Measurements from ENCODE around the gene SPEG.
"Not testable (repeated sequence)": the region's sequence is repeated elsewhere in the genome, so short reads cannot be mapped to it uniquely, and the experiment has no call there.

SPEG gene

DNA sequence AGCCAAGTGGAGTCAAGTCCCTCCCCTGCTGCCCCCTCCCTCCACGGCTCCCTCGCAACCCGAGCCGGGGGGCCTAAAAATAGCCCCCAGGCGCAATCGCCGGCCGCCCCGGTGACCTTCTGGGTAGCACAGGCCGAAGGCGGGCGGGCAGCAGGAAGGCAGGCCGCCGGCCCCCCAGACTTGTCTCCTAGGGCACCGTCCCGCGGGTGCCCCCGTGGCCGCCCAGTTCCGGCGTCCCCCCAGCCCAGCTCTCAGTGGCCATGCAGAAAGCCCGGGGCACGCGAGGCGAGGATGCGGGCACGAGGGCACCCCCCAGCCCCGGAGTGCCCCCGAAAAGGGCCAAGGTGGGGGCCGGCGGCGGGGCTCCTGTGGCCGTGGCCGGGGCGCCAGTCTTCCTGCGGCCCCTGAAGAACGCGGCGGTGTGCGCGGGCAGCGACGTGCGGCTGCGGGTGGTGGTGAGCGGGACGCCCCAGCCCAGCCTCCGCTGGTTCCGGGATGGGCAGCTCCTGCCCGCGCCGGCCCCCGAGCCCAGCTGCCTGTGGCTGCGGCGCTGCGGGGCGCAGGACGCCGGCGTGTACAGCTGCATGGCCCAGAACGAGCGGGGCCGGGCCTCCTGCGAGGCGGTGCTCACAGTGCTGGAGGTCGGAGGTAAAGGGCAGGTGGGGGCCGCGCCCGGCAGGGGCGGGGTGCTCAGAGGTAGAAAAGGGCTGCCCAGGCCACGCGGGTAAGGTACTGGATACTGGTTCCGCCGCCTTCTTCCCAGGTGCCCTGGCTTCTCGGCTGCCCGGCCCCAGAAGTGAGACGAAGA is at the start of gene SPEG:
Gene SPEG (plus strand): TSS at position 126 of the 808 bp plus-strand sequence. CDS start 135 bp downstream, at position 261.
- no peak for DNase-seq

DNA sequence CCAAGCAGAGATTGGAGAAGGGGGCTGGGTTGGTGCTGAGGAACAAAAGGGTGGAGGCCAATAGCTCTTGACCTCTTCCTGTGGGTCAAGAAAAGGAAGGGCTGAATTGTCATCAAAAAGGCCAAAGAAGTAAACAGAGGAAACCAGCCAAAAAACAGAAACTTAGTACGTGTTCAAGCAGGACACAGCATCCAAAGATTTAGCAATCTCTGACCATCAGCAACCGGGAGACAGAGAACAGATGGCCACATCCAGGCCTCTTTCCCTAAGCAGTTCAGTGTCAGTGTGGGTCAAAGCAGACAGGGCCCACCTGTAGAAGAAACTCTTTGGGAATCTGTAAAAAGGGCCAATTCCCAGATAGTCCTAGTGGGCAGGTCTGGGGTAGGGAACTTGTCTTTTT is 49.8 kb upstream of the SPEG start:
- no peak for DNase-seq

GRCh38 chr2:219385958-219386520 is 48.6 kb upstream of the SPEG start:
- DNase-seq: no peak

GRCh38 chr2:219386532-219387280 is 47.9 kb upstream of the SPEG start:
- peak; percentile 16 for DNase-seq

DNA sequence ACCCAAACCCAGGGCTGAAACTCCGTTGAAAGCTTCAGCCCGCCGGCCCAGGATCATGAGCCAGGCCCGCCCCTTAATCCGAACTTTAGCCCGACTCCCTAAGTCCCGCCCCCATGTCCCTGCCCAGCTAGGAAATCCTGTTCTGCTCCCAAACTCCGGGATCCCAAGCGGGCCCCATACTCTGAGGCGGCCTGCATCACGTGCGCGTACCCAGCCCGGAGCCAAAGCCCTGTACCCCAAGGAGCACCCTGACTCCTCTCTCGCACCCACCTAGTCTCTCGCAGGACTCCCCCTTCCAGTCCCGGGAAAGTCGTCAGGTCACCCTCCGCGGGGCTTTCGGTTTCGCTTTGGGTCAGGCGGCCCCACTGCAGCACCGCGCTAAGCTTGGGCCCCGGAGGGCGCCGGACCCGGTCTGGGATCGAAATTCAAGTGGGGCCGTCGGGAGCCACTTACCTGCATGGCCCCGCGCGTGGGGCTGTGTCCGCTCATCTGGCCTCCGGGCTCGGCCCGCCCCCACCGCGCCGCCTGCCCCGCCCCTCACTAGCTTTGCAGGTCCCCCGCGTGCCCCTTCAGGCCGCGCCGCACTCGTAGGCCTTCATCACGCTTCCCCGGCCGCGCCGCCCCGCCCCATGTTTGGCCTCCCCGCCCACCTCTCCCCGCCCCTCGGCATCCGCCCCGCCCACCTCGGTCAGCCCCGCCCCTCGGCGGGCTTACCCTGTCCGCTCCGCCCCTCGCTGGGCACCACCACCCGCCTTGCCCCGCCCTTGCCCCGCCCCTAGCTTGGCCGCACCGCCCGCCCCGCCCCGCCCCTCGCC is 47.1 kb upstream of the SPEG start, which contains the start of gene DNPEP:
Gene DNPEP (minus strand): TSS at position 607 of the 815 bp plus-strand sequence. CDS start 118 bp downstream, at position 489.
- peak; percentile 88 for DNase-seq

DNA sequence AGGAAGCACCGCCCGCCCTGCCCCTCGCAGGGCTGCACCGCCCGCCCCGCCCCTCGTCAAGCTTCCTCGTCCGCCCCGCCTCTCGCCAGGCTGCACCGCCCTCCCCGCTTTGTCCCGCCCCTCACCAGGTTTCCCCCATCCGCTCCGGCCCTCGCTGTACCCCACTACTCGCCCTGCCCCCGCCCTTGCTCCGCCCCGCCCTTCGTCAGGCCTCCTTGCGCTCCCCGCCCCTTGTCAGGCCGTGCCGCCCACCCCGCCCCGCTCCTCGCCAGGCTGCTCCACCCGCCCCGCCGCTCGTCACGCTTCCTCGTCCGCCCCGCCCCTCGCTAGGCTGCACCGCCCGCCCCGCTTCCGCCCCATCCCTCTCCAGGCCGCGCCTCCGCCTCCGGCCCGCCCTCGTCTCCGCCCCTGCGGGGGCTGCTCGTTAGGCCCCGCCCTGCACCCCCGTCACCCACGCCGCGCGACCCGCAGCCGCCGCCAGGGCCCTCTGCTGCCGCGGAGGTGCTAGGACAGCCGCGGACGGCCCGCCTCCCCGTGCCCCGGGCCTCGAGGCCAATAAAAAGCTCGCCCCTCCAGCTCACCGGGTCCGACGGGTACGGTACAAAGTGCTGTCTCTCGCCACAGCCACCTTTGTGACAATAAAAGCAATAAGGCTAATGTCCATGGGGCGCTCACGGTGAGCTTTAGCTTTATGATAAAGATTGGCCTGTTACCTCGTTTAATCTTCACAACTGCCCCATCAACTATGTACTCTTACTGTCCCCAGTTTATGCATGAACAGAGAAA is 46.3 kb upstream of the SPEG start:
- DNase-seq: peak; percentile 99

DNA sequence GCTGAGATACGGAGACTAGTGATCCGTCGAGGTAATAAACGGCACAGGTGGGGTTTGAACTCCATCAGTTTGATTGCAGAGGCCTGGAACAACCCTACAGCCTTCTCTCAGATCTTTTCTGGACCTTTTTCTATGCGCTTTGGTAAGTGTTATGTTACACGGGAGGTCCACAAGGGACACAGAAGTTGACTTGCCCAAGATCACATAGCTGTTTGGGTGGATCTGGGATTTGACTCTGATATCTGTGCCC is 45.8 kb upstream of the SPEG start:
- DNase-seq: no peak

DNA sequence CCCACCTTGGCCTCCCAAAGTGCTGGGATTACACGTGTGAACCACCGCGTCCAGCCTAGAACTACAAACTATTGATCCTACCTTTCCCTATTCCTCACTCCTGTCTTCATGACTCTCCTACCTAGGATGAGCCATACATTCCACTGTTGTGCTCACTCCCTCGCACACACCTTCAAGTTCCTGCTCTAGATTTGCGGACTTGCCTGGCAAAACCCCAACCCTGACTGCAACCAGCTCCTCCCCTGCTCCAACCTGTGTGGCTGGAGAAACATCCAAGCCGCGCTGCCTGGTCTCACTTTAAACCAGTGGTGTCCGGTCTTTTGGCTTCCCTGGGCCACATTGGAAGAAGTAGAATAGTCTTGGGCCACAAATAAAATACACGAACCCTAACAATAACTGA is 41.9 kb upstream of the SPEG start:
- no peak for DNase-seq

DNA sequence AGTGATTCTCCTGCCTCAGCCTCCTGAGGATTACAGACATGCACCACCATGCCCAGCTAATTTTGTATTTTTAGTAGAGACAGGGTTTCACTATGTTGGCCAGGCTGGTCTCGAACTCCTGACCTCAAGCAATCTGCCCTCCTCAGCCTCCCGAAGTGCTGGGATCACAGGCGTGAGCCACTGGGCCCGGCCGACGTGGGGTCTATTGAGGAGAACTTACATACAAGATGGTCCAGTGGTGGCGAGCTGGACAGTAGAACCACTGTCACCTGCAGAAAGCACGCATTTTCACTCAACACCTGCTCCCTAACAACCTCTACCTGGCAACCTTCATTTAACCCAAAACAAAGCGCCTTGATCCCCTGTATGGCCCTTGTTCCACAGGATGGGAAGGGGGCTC is 39.6 kb upstream of the SPEG start:
- DNase-seq: not testable (repeated sequence)

- no peak for DNase-seq
Measured at GRCh38 chr2:219395609-219396008, 39.0 kb upstream of the SPEG start.

DNA sequence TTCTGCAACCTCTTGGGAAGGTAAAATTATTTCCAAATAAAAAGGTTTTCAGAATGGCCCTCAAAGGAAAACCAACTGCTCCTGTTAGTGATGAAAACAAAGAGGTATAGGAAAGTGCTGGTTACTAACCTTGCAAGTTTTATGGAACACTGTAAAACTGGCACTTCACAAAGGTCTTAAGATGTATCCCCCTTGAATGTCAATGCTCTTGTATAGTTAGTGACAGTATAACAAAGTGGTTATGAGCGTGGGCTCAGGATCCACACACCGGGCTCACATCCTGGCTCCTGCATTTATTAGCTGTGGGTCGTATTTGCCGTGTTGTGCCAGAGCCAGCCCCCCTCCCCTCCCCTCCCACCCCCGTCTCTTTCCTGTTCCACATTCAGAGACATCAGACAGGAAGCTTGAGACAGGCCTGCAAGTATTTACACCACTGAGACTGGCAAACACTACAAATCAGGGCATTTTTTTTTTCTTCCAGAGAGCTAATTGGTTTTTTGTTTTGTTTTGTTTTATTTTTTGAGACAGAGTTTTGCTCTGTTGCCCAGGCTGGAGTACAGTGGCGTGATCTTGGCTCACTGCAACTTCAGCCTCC is 37.7 kb upstream of the SPEG start:
- DNase-seq: peak; percentile 46

GRCh38 chr2:219398721-219399363 is 35.8 kb upstream of the SPEG start:
- DNase-seq: no peak

- DNase-seq: no peak
Measured at GRCh38 chr2:219399716-219400478, 34.7 kb upstream of the SPEG start.

DNA sequence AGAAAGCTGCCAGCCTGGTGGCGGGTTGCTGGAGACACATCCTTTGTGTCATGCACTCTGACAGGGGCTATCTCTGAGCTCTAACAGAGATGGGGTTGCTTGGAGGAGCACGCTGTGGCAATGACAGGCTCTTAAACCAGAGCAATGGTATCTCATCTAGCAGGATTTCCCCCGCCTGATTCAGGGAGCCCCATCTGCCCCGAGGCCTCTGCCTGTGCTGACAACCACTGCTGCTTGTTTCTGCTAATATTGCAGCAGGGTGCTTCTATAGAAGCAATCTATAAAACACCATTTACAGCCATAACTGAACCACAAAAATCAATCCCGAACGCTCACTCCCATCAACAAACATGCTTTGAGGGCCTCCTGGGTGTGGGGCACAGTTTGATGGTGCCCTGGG is 34.1 kb upstream of the SPEG start:
- DNase-seq: no peak

- no peak for DNase-seq
Measured at GRCh38 chr2:219401606-219402005, 33.0 kb upstream of the SPEG start.

DNA sequence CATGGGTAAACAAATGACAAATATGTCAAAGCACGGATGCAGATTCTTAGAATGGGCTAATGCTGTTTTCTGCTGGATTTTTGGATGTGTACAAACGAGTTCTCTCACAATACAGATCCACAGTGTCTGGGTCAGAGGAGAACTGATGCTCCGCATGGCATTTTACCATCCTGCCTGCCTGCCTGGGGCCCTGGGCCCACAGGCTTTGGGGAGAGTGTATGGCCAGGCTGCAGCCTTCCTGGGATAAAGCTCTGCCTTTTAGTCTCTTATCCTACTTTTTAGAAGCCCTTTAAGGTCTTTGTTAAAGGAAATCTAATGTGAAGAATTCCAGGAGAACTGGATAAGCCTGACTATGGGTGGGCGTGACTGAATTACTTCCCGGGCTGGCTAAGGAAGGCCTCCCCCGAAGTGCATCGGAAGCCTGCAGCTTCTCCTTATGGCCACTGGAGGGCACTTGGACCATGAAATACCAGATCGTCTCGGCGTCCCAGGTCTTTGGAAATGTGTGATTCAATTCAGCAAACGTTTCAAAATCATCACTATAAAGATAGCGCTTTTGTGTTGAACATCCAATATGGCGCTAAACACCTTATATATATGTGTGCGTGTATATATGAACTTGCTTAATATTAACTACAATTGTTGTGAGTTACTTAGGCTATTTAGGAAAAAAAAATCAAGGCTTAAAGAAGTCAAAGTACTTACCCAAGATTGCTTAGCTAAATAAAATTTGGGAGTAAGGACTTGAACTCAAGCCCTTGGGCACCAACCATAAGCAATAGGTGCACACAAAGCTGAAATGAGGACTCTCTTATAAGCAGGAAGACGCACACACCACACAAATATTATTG is 31.8 kb upstream of the SPEG start:
- peak; percentile 68 for DNase-seq

- DNase-seq: no peak
Measured at GRCh38 chr2:219403861-219404260, 30.8 kb upstream of the SPEG start.

- no peak for DNase-seq
Measured at GRCh38 chr2:219404291-219404910, 30.2 kb upstream of the SPEG start.

GRCh38 chr2:219404954-219405353 is 29.7 kb upstream of the SPEG start:
- no peak for DNase-seq
